Measurements from ENCODE around the gene ZNF318.

DNA sequence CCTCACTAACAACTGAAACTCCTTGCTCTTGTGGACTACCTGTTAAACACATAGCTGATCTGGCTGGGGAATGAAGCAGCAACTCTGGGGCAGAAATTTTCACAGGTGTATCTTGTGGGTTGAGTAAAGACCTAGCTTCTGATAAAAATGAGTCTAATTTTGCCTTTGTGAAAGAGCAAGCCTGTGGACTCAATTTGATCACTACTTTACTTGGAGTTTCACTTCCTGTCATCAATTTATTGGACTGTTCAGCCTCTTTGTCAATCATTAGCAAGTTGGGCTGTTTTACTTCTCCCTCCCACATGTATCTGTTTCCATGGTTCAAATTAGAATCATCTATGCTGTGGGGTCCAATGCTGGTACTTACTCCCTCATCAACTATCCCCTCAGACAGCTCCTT lies 31.2 kb downstream of the ZNF318 start:
- TF ChIP-seq CTCF (IDR thresholded peaks at IDR 0.05) (no peak), POLR2A (IDR thresholded peaks at IDR 0.05) (no peak)
